NCI-H146 treated with DMSO at 0.1 percent for 48 hours (cell line): ENCODE results near the gene CPSF4L.

Source experiments
- DNase-seq: peaks from one replicate; lab custom pipeline; 2025; ENCODE audit not compliant: unreplicated experiment; lab: John Stamatoyannopoulos, UW

The CPSF4L gene

DNA sequence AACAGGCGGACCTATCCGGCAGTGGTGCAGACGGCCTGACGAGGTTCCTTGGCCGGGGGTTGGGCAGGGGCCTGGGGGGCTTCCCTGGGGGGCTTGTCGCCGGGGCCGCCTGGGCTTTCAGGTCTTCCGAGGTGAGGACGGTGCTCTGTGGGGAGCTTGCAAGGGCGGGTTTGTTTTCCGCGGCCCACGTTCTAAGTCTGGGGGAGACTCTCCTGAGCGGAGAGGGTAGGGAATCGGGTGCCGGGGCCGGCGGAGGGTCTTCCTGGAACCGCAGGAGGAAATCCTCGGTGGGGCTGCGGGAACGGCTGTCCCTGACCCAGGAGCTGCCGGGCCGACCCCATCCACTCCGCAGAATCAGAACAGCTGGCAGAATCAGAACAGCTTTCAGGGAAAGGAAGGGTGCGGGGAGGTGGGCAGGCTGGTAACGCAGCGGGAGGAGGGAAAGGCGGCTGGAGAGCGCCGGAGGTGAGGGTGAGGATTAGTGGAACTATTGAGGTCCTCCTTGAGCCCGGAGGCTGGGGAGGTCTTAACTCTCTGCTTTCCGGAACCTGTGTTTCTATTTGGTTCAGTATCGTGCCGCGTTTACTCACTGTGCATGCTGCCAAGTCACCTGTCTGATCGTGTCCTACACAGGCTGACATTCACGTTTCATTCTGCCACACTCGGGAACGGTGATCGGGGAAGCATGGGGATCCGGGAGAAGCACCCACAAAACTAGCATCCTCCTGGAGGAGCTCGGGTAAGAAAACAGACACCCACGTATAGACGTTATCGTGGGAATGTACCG lies 28.9 kb downstream of the CPSF4L start:
- peak; percentile 18 for DNase-seq

DNA sequence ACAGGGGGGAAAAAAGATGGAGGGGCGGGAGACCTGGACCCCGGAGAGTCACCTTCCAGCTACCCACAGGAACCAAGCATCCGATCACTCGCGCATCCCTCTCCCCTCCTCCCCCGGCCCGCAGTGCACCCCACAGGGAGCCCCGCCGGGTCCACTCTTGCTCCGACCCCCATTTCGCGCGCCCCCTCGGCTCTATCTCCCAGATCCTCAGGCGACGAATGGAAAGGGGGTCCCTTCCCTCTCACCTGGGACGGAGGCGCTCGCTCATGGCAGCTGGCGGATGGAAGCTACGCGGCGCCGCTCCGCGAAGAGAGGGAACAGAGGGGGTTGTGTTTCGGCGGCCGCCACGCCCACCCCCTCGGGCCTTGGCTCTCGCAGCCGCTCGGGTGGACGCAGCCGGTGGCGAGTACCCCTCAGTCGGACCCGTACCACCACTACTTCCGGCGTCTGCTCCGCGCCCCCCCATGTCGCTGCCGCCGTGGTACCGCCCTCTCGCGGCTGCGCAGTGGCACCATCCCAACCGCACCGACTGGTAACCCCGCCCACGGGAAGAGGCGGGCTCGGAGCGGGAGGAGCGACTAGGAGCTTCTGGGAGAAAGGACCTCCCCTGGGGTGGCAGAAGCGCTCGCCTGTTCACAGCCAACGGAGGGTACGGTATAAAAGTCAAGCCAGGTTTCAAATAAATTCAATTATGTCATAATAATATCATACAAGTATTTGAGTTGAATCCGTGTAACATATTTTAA lies 29.7 kb downstream of the CPSF4L start:
- peak; percentile 92 for DNase-seq

DNA sequence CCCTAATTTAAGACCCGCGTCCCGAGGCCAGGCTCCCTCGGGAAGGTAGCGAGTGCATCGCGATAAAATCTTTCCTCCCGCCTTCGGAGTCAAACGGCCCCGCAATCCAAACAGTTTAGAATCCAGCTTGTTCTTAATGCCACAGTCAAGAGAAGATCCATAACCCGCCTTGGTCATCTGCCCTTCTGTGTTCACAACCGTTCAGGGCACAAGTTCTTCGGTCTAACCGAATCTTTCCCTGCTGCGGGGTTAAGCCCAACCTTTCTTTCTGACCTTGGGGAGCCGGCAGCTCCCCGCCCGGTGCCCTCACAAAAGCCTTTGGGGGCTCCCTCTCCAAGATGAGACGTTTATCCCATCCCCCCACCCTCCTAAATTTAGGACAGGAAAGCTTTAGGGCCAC lies 30.3 kb downstream of the CPSF4L start:
- DNase-seq = no peak

- DNase-seq = no peak
Measured at GRCh38 chr17:73230088-73230487, 31.6 kb downstream of the CPSF4L start.

GRCh38 chr17:73228748-73229236 lies 32.9 kb downstream of the CPSF4L start:
- no peak for DNase-seq

GRCh38 chr17:73227944-73228343 lies 33.7 kb downstream of the CPSF4L start:
- no peak for DNase-seq

DNA sequence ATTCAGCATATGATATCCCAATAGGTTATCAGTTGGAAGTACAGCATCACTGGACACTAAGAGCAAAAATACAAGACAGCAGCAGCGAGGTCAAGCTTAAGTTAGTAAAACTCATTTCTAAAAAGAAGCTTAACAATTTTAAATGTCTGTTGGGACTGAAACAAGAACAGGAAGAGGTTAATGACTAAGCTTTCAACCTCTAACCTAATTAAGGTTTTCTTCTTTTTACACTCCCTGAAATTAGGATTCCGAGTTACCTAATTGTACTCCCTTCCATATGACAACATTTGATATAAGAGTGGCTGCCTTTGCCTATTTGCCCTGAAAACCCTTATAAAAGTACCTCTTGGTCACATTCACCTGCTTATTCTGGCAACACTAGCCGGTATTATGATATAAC lies 34.3 kb downstream of the CPSF4L start:
- no peak for DNase-seq

DNA sequence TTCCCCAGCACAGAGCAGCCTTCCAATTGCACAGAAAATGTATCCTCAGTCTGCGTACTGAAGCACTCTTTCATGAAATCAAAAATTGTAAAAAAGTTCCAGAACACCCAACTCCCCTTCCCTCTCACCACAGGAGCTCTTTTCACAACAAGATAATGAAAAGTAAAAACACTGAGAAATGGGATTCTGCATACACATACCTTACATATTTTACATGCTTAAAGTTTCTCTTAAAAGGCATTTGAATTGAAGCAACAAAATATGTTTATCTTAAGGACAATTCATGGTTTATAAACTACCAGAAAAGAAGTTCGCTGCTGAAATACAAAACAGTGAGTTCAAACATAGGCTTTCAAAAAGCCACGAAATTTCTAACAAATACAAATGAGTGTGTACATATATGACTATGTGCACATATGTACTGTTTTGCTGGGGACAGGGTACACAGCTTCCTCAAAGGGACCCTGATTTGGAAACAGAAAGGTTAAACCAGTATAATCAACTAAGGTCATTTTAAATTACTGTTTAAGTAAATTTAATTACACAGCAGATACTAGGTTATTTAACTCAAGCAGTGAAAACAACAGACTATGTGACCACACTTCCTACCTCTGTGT lies 35.0 kb downstream of the CPSF4L start:
- DNase-seq = no peak

GRCh38 chr17:73224663-73225305 lies 36.9 kb downstream of the CPSF4L start:
- no peak for DNase-seq

DNA sequence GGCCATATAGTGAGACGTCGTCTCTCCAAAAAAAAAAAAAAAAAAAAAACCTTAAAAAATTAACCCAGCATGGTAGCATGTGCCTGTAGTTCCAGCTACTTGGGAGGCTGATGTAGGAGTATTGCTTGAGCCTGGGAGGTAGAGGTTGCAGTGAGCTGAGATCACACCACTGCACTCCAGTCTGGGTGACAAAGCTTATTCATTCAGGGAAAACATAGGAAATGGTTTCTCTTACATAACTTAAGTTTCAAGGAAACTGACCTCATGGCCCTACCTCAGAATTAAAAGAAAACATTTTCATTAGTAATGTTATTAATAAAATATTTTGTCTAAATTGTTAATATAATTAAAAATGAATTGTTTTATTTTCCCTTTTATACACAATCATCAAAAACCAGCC lies 37.4 kb downstream of the CPSF4L start:
- no peak for DNase-seq

- no peak for DNase-seq
Measured at GRCh38 chr17:73223626-73224230, 38.0 kb downstream of the CPSF4L start.

DNA sequence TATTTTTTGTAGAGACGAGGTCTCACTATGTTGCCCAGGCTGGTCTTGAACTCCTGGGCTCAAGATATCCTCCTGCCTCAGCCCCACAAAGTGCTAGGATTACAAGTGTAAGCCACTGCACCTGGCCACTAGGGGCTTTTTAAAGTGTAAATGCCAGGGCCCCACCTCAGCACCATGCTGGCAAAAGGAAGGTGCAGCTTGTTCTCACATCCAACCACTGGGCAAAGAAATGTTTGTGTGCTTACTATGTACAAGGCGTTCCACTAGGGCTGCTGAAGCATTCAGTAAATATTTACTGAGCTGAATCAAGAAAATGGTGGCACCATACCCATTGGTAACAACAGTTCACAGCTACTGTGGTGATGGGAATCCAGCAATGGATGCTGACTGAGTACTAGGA lies 46.2 kb downstream of the CPSF4L start:
- no peak for DNase-seq

DNA sequence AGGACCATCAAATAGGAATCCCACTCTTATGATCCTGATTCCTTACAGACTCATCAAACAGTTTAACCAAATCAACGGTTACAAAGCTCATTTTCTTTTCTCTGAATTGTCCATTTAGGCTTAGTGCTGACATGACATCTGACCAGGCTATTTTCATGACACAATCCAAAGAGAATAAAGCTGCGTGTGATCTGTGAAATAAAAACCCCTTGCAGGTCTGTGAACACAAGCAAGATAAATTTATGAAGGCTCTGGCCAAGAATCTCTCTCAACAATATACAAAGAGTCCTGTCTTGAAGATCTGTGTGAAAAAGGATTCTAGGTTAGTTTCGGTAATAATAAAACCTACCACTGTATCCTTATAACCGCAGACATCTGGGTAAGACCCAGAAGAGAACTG lies 46.8 kb downstream of the CPSF4L start:
- no peak for DNase-seq

- DNase-seq = no peak
Measured at GRCh38 chr17:73214008-73214407, 47.7 kb downstream of the CPSF4L start.

- DNase-seq = no peak
Measured at GRCh38 chr17:73211745-73212144, 49.9 kb downstream of the CPSF4L start.

DNA sequence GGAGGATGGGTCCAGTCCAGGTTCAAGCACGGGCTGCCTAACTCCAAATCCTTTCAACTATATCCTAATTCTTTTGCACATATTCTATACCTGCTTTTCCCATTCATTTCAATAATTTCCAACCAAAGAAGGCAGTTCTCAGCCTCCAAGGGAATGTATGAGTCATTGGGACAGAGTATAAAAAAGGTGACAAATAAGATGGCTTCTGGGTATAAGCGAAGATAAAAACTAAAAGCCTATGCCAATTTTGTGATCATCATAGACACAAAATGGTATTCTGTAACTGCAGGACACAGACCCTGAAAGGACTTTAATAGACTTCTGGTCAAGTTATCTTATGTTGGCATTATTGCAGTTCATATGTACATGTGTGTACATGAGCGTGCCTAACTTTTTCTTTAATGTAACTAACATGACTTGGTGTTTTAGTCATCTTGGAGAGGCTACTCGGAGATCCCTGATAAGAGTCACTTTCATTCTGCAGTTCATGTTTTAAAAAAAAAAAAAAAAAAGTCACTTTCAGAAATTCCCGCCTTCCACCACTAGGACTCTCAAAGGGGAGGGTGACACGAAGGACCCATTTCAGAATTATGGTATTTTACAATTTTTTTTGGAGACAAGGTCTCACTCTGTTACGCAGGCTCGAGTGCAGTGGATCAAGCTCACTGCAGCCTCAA lies 51.5 kb downstream of the CPSF4L start:
- DNase-seq = no peak

DNA sequence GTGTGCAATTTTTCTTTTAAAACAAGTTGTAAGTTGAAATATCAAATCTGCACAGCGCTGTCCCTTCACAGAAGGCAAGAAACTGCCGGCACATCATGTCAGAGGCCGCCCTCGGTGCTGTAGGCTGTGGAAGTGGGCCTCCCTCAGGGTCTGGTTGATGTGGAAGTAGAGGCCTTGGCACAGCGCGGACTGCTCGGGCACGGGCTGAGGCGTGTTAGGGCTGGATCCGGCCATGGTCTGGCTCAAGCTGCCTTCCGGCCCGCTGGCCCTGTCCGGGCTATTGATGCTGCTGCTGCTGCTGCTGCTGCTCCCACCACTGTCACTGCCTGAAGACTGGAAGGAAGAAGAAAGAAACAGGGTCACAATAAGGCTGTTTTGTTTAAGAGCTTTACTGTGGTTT lies 52.2 kb downstream of the CPSF4L start:
- no peak for DNase-seq

DNA sequence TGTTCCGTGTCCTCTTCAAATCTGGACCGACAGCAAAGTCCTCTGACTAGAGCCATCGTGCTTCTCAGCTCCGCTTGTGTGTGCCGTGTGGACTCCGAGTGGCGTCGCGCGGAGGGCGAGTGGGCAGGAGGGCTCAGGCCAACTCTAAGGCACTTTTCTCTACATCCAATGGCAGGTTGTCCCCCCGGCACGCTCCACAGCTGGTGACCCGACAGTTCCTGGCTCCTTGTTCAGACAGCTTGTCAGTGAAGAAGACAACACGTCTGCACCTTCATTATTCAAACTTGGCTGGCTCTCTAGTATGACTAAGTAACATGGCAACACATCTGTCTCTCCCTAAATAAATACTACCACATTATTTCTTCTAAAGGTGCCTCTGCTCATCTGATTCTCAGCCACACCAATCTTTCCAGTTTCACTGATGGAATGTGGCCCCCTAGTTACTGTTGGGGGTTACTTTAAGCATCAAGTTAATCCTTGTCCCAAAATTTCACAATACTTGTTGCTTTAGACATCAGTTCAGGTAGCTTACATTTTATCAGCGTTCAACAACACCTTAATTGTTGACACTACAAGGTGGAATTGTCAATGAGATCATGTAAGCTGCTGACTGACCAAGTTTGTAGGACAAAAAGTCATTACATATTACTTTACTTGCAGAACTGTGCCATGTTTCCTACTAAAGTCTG lies 53.4 kb downstream of the CPSF4L start:
- DNase-seq = no peak

GRCh38 chr17:73205459-73205961 lies 56.2 kb downstream of the CPSF4L start:
- peak; percentile 95 for DNase-seq
